Thoracic aorta (tissue), 2 donors: ENCODE data around the gene ZSCAN12. TPM values are rescaled to one million over a fixed set of nuclear protein-coding genes. Genes with fewer than 3 reads are reported as not detected.
A peak's percentile ranks its signal among the peaks of the same experiment; 100 is the strongest.

Experiments used
- ATAC-seq: fragments of 150-250 bp; one replicate; pipeline ENCODE4 v1.8.0; 2017; ENCODE audit warnings: low read depth; ENCODE audit not compliant: insufficient number of reproducible peaks, low FRiP score
- DNase-seq: peaks from one replicate; pipeline ENCODE4 v3.0.0-alpha.2; 2020; ENCODE audit warnings: low spot score
- H3K27ac ChIP-seq, 2 donors: fragments of 200-600 bp; sonication (generic); 1 replicate in 1 of 2; 2 replicates in 1 of 2; pipeline ENCODE4 v1.5.1; 2016; ENCODE audit warnings: mild to moderate bottlenecking in 2 of 2, moderate library complexity in 2 of 2
- H3K27me3 ChIP-seq: fragments of 200-600 bp; sonication (generic); replicated peaks from 2 replicates; pipeline ENCODE4 v1.6.0; 2016; ENCODE audit warnings: mild to moderate bottlenecking; ENCODE audit not compliant: insufficient read depth
- H3K36me3 ChIP-seq: fragments of 200-600 bp; sonication (generic); one replicate; pipeline ENCODE4 v1.5.1; 2016
- H3K4me1 ChIP-seq, 2 donors: fragments of 200-600 bp; sonication (generic); 1 replicate in 1 of 2; 2 replicates in 1 of 2; pipeline versions ENCODE4 v1.5.1 to v1.6.0; 2016; ENCODE audit warnings: low read depth in 2 of 2, mild to moderate bottlenecking in 1 of 2; ENCODE audit not compliant: control insufficient read depth in 1 of 2
- H3K4me3 ChIP-seq: fragments of 200-600 bp; sonication (generic); 2 replicates; pipeline ENCODE4 v1.5.1; 2016; ENCODE audit warnings: mild to moderate bottlenecking
- H3K9me3 ChIP-seq: fragments of 200-600 bp; sonication (generic); 2 replicates; pipeline ENCODE4 v1.5.1; 2016
- total RNA-seq, 2 donors: library from RNA; depleted of rRNA; stranded (reverse); fragments of >200 nt; gene quantifications; one replicate each; pipeline versions ENCODE4 v1.1.0 to v1.2.3, GENCODE V29; 2016
- TF ChIP-seq, protein P1 (sequence below): fragments of 200-600 bp; sonication (generic); IDR thresholded peaks from one replicate; pipeline ENCODE4 v1.5.1; 2019; ENCODE audit warnings: antibody characterized with exemption

The ZSCAN12 gene
- total RNA-seq, 2 donors from 2014 or later: 1.6 to 4.3 TPM

DNA sequence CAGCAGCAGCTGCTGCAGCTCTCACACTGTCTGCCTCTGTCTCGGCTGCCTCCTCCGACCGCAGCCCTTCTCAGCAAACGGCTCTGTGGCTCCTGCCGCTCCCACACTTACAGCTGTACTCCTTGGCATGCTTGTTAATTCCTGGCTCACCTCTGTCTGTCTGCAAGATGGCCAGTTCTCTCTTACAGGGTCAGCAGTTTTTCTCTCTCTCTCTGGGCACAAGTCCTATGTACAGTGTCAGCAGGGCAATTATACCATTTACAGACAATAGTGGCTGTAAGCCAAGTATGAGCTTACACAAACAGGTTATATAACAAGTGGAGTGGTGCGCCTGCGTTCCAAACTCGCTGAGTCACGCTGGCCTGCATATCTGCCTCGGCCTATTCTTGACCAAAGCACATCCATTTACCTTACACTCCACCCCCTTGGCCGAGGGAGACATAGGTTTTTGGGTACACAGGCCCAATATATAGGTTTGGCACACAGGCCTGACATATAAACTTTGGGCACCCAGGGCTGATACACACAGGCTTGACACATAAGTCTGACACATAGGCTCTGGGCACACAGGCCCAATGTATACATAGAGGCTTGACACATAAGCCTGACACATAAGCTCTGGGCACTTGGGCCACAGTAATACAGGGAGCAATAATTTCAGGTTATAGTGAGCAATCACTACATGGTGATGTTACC, 45.4 kb downstream of the ZSCAN12 start:
- no peak for DNase-seq
- ATAC-seq: no peak
- H3K9me3 ChIP-seq: no peaks in the 10 kb centered on the region
- H3K4me1 ChIP-seq: peaks cover 20 to 33% of the 10 kb centered on the region in 2 donors
- H3K27me3 ChIP-seq: no peaks in the 10 kb centered on the region
- H3K4me3 ChIP-seq: no peak overlapping the region
- no peaks in the 10 kb centered on the region for H3K36me3 ChIP-seq
- peak overlapping the region in 1 of 2 donors; percentile 82 for H3K27ac ChIP-seq
- TF ChIP-seq, protein P1, sequence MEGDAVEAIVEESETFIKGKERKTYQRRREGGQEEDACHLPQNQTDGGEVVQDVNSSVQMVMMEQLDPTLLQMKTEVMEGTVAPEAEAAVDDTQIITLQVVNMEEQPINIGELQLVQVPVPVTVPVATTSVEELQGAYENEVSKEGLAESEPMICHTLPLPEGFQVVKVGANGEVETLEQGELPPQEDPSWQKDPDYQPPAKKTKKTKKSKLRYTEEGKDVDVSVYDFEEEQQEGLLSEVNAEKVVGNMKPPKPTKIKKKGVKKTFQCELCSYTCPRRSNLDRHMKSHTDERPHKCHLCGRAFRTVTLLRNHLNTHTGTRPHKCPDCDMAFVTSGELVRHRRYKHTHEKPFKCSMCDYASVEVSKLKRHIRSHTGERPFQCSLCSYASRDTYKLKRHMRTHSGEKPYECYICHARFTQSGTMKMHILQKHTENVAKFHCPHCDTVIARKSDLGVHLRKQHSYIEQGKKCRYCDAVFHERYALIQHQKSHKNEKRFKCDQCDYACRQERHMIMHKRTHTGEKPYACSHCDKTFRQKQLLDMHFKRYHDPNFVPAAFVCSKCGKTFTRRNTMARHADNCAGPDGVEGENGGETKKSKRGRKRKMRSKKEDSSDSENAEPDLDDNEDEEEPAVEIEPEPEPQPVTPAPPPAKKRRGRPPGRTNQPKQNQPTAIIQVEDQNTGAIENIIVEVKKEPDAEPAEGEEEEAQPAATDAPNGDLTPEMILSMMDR: no peak

DNA sequence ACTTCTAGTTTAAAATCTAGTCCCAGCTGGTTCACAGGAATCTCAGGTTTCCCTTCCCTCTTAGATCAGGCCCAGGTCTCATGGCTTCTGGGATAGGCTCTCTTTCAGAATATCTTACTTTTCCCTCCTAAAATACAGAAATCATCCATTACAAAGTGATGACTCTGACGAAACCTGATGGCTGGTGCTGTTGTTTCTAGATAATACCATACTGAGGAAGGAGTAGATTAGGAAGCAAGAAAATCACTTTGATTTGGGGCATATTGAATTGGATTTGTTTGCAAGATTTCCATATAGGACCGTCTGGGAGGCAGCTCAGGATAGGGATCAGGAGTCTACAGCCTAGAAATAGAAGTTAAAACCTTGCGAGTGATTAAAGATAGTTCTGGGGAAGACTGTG, 46.2 kb downstream of the ZSCAN12 start:
- peaks cover 20 to 33% of the 10 kb centered on the region in 2 donors for H3K4me1 ChIP-seq
- DNase-seq (no peak), ATAC-seq (no peak)
- TF ChIP-seq, protein P1: no peak
- H3K27me3 ChIP-seq: no peaks in the 10 kb centered on the region
- H3K36me3 ChIP-seq: no peaks in the 10 kb centered on the region
- no peak overlapping the region for H3K27ac ChIP-seq
- H3K9me3 ChIP-seq: no peaks in the 10 kb centered on the region
- no peak overlapping the region for H3K4me3 ChIP-seq

DNA sequence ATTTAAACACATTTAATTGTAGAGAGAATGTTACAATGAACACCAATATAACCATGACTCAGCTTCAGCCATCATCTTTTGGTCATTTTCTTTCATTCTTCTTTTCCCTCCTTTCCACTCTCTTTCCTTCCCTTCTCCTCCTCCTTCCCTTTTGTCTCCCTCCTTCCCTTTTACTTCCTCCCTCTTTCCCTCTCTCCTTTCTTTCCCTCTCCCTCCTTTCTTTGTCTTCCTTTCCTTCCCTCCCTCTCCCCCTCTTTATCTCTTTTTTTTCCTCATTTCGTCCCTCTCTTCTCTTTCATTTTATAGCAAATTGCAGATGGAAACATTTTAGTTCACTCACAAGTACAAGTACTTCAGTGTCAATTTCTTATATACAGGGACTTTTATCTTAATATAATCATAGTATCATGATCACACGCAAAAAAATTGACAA, 48.0 kb downstream of the ZSCAN12 start:
- Histone ChIP-seq H3K4me3 (no peak overlapping the region), H3K9me3 (no peaks in the 10 kb centered on the region), H3K36me3 (no peaks in the 10 kb centered on the region), H3K27ac (no peak overlapping the region), H3K27me3 (no peaks in the 10 kb centered on the region), H3K4me1 (peaks cover 20 to 30% of the 10 kb centered on the region in 2 donors)
- ATAC-seq (no peak), DNase-seq (no peak)
- TF ChIP-seq, protein P1: no peak

DNA sequence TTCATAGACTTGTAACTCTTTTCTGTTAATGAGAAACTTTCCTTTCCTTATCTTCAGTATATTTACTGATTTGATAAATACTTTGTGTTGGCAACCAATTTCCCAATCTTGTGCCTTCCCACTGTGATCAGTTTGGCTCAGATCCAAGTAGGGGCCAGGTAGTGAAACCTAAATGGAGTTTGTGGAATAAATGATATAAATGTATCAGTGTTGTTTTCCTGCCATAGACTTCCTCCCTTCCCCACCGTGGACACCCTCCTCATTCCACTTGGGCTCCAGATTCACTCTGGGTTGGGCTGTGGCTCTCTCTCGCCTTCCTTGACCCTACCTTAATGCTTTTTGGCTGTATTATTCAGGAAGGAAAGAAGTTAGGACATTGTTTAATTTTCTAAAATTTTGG, 48.5 kb downstream of the ZSCAN12 start:
- no peaks in the 10 kb centered on the region for H3K9me3 ChIP-seq
- H3K36me3 ChIP-seq: no peaks in the 10 kb centered on the region
- ATAC-seq (no peak), DNase-seq (no peak)
- peaks cover 16 to 26% of the 10 kb centered on the region in 2 donors for H3K4me1 ChIP-seq
- no peak overlapping the region for H3K27ac ChIP-seq
- H3K27me3 ChIP-seq: no peaks in the 10 kb centered on the region
- TF ChIP-seq, protein P1: no peak
- H3K4me3 ChIP-seq: peak overlapping the region; percentile 97

DNA sequence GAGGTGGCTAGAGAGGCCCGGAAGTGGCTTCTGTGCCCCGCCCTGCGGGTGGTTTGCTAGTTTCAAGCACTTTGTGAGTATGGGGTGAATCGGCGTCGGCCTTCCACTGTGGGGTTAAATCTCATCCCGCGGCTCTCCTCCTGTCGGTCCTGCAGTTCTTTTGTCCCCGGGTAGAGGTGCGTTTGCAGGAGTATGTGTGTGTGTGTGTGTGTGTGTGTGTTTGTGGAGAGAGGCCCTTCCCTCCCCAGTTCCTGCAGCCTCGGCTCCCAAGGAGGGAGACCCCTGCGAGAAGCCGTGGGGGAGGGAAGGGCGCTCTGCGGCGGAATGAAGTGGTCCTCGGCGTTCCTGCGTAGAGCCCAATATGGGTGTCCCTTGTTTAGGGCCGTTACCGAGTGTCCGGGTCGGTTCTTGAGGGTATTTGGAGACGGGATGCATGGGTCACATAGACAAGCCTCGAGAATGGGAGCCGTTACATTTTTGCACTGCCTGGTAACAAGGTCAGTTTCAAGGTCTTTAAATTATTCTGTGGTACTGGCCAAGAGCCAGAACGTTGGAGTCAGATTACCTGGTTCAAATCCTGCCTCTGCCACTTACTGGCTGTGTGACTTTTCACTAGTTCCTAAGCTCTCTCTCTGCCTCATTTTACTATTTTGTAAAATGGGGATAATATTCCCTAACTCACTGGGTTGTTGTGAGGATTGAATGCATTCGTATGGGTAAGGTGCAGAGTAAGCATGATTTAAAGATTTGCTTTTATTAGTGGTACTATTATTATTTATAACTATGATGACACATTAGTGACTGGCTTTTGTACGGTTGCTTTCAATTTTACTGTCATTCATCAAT, 49.4 kb downstream of the ZSCAN12 start, which contains the start of gene ZKSCAN3:
TSS of gene ZKSCAN3 (plus strand) at position 56 of the 846 bp plus-strand sequence. CDS start 9,640 bp downstream, outside the sequence.
- TF ChIP-seq, protein P1: no peak
- ATAC-seq (peak; percentile 61), DNase-seq (peak; percentile 44)
- Histone ChIP-seq H3K4me1 (peaks cover 12 to 21% of the 10 kb centered on the region in 2 donors), H3K27me3 (no peaks in the 10 kb centered on the region), H3K27ac (peak within 1 kb of the TSS; percentile 54 to 75), H3K9me3 (no peaks in the 10 kb centered on the region), H3K36me3 (no peaks in the 10 kb centered on the region), H3K4me3 (peak within 1 kb of the TSS; percentile 97)
